Measurements from ENCODE around the gene XCR1.
A peak's percentile ranks its signal among the peaks of the same experiment; 100 is the strongest.
"Not testable (repeated sequence)": the region's sequence is repeated elsewhere in the genome, so short reads cannot be mapped to it uniquely, and the experiment has no call there.

Gene XCR1

DNA sequence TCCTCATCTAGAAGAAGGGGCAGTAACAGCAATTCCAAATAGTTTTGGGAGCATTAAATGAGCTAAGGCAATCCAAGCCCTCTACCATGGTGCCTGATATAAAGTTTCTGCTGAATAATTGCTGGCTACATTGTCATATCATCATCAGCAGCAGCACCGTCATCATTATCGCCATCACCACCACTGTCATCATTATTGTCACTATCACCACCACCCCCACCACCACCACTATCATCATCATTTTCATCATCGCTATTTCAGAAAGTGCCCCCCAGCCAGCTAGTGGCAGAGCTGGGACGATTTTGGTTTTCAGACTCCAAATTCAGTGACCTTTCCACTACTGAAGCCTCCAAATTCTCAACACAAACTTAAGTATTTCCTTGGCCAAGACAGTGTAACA lies 15.0 kb downstream of the XCR1 start:
- no peak for DNase-seq (ENCODE audit: low read depth, low spot score)
- no peak overlapping the region for H3K4me3 ChIP-seq (ENCODE audit: low read length)

DNA sequence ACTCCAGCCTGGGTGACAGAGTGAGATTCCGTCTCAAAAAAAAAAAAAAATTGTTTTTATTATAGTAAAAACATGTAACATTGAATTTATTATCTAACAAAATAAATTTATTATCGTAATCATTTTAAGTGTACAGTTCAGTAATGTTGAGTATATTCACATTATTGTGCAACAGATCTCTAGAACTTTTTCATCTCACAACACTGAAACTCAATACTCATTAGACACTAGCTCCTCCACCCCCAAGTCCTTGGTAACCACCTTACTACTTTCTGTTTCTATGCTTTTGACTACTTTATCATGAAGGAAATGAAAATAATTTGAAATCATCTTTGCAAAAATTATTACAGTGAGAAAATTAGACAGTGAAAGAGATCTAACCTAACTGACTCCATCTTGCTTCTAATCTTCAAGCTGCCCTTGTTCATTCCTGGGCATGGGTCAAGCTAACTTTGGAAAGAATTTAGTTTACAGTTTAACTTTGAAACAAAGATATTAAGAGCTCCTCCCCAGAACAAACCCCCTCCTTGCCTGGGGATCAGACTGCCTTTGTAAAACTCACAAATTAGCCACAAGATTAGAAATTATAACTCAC lies 16.7 kb downstream of the XCR1 start:
- no peak overlapping the region for H3K4me3 ChIP-seq (ENCODE audit: low read length)
- DNase-seq (ENCODE audit: low read depth, low spot score) = no peak

DNA sequence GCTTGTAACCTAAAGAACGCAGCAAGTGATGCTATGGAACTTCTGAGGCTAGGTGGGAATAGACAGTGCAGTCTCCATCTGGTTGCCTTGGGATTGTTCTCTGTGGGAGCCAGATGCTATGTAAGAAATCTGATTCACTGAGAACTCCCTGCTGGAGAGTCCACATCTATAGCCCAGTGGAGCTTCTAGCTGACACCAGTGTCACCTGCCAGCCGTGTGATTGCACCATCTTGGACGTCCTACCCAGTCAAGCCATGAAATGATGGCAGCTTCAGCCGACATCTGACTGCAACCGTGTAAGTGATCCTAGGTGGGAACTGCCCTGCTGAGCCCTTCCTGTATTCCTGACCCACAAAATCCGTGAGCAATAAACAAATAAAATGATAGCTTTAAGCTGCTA lies 19.2 kb downstream of the XCR1 start:
- no peak for DNase-seq (ENCODE audit: low read depth, low spot score)
- no peak overlapping the region for H3K4me3 ChIP-seq (ENCODE audit: low read length)

DNA sequence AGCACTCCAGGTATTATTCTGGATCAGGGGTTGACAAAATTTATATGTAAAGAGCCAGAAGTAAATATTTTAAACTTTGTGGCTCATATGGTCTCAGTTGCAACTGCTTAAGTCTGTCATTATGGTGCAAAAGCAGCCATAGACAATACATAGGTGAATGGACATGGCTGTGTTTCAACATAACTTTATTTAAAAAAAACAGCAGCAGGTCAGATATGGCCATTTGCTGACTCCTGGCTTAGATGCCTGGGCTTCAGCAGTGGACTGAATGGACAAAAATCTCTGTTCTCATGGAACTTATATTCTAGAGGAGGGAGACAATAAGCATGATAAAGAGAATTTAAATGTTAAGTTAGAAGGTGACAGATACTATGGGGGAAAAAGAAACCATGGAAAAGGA lies 20.0 kb downstream of the XCR1 start:
- H3K4me3 ChIP-seq (ENCODE audit: low read length) = no peak overlapping the region
- DNase-seq (ENCODE audit: low read depth, low spot score) = no peak

DNA sequence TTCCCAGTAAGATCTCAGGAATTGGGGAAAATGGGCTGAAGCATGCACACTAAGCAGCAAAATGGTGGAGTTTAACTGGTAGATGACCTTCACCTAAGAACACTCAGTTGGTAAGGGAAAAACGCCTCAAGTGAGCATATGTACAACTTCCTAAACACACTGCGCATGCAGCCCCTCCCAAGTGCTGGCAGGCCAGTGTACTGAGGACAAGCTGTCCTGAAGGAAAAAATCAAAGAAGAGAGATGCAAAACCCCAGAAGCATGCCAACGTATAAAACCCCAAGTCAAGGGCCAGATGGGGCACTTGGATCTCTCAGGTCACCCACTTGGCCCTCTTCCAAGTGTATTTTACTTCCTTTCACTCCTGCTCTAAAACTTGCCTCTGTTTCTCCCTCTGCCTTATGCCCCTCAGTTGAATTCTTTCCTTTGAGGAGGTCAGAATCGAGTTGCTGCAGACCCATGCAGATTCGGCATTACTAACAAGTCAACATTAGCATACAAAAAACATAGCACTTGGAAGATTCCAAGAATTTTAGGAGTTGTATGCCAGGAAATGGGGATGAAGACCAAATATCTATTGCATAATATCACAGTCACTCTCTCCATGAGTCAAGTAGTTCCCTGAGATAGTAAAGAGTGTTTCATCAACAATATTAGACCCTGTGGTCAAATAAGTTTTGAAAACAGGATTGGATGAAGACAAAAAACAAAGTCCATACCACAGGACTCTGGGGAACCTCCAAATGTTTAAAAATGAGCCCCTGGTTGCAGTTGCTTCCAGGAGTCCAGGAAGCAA lies 20.8 kb downstream of the XCR1 start:
- H3K4me3 ChIP-seq (ENCODE audit: low read length) = no peak overlapping the region
- DNase-seq (ENCODE audit: low read depth, low spot score) = no peak

DNA sequence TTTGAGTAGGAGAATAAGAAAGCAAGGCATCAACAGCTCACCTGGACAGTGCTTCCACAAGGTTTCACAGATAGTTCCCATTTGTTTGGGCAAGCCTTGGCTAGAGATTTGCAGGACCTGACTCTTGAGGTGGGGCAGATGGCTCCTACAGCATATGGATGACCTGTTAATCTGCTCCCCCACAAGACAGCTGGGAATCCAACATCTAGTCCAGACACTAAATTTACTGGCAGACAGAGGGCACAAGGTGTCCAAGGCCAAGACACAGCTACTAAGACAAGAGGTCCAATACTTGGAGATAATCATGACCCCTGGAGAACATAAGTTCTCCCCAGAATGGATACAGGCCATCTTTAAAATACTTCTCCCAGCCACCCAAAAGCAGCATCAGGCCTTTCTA lies 23.6 kb downstream of the XCR1 start:
- DNase-seq (ENCODE audit: low read depth, low spot score); H3K4me3 ChIP-seq (ENCODE audit: low read length): not testable (repeated sequence)

DNA sequence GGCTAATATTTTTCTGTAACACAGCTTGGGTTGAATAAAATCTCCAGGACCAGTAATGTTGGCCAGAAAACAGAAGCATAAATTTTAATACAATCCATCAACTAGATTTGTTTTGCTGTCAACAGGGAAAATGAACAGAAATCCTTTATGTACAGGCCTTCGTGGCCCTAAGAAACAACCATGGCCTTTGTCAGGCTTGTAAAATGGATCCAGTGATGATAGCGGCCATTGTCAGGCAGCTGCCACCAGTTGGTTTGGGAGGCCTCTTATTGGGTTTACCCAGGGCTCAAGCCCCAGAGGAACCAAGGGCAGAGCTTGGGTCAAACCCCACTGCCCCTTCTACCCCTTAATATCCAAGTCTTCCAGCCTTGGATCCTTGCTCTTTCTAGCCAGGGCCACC lies 26.1 kb downstream of the XCR1 start:
- no peak for DNase-seq (ENCODE audit: low read depth, low spot score)
- no peak overlapping the region for H3K4me3 ChIP-seq (ENCODE audit: low read length)

DNA sequence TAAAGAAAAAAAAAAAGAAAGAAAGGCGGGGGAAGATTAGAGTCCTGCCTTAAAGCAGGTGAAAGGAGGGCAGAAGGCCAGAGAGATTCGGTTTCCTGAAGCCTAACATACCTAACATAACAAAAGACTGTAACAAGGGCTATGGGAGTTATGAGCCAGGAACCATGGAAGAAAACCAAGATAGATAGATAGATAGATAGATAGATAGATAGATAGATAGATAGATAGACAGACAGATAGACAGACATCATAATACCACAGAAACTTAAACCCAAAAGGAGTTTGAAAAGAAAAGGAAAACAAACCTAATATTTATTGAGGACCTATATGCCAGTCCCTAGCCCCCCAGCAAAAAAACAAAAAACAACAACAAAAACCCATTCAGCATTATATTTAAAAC lies 29.3 kb downstream of the XCR1 start:
- no peak for DNase-seq (ENCODE audit: low read depth, low spot score)
- H3K4me3 ChIP-seq (ENCODE audit: low read length) = no peak overlapping the region

DNA sequence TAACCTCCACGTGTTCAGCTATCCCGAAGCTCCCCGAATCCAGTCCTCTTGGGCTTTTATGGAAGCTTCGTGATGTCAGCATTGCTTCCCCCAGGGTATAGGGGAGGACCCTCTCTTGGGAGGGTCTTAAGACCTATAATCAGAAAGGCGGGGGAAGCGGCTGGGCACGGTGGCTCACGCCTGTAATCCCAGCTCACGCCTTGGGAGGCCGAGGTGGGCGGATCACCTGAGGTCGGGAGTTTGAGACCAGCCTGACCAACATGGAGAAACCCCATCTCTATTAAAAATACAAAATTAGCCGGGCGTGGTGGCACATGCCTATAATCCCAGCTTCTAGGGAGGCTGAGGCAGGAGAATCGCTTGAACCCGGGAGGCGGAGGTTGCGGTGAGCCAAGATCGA lies 29.8 kb downstream of the XCR1 start:
- not testable (repeated sequence) for DNase-seq (ENCODE audit: low read depth, low spot score); H3K4me3 ChIP-seq (ENCODE audit: low read length)

DNA sequence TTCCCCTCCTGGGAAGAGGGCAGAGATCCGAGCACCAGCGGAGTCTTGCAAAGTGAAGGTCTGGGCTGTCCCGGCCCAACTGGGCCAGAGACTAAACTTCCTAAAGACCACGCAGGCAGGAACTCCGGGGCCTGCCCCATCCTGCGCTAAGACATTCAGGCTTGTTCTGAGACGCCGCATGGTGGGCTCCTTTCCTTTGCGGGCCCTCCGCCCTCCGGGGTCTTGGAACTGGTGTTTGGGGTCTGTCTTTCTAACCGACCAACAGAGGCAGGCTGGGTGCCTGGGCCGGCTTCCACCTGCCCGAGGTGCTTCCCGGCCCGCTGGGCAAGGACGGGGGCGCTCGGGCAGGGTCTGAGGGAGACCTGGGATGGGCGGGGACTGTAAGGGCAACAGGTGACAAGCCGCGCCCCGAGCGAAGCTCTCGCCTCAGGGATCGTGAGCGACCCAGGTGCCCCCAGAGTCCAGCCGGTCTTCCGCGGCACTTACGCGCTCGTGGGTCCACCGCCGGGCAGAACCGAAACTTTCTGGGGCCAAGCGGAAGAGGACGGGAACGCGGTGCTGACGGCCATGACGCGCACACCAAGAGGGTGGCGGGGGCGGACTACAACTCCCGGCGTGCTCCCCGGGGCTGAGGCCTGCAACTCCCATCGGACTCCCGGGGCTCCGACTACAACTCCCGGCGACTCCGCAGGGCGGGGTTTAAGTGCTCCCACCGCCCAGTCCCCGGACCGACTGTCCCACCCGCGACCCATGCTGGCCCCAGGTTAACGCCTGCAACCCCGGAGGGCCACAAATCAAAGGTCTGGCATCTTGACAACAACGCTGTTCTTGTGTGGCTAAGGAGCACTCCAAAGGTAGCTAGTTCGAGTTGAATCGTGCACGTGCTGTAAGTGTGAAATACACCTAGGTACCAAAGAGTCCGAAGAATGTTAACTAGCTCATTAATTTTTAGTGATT lies 31.8 kb downstream of the XCR1 start, which contains the start of gene FYCO1:
Gene FYCO1 (minus strand): TSS at position 589 of the 957 bp plus-strand sequence. CDS start 10,914 bp downstream, outside the sequence.
- peak; percentile 82 for DNase-seq (ENCODE audit: low read depth, low spot score)
- H3K4me3 ChIP-seq (ENCODE audit: low read length) = peak within 1 kb of the TSS; percentile 86

DNA sequence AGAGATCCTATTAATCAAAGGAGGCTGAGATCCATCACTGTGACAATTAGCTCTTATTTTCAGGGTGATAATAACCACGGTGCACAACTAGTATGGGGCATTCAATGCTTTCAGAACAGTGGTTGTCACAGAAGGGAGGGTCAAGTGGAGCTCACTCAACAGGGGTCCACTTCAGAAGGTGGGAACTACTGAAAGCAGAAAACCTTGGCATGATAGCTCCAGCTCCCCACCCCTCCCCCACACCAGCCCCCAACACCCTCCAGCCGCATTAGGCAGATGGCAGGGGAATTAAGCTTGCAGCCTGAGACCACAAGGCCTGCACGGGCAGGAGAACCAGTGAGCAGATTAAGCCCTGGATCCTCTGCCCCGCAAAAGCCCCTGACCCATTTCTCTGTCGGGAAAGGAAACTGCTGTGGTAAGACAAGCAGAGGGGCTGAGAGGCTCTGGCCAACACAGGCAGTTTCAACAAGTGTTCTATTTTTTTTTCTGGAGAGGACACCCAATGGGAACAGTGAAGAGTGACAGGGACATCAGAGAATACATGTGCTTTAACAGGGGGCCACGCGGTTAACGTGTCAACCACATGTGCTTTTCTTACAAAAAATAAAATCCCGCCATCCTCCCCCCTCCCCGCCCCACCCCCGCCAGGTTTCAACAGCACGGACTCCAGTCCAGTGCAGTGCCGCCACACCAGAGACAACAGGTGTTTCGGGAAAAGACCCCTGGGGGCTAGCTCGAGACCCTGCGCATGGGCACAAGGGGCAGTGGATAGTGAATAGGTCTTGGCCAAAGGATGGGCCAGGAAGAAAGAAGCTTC lies 32.7 kb downstream of the XCR1 start:
- peak overlapping the region; percentile 86 for H3K4me3 ChIP-seq (ENCODE audit: low read length)
- peak; percentile 51 for DNase-seq (ENCODE audit: low read depth, low spot score)

DNA sequence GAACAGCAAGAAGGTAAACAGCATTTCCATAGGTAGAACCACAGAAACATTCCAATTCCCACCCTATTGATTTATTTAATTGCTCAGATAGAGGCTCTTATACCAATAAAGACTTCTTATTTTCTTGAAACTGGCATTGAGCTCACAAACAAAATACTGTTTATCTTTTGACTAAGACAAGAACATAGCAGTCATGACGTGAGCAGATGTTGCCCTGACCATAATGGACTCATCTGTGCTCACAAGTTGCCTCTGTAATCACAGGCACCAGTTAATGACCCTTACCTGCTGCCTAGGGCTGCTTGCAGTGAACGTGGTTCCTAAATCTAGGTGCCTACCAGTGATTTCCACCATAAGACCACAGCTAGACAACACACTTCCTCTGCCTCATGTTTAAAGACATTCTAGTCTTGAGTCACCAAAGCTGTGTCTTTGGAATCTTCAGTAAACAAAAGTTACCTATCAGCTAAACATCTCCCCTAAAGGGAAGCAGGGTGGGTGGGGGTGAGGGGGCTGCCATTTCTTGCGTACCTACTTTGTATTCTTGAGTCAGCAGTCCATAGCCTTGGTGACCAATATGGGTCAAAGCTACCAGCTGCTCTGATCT lies 33.8 kb downstream of the XCR1 start:
- peak; percentile 60 for DNase-seq (ENCODE audit: low read depth, low spot score)
- peak overlapping the region; percentile 6; the same call in 1 of the 2 replicates for H3K4me3 ChIP-seq (ENCODE audit: low read length)

DNA sequence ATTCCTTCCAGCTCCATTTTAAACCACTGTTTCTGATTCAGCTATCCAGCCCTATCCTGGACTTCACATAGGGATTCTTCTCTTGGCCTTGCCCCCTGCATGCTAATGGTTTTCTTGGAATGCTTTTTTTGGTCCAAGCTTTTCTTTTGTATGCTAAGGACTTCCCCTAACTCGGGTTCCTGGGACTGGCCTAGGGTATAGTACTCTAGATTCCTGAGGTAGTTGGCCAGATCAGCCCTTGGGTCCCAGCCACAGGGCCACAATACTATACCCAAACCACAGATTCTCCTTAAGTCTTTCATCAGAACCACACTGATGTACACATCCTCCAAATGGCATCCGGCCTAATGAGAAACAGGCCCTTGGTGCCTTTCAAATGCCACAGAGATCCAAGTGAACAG lies 34.5 kb downstream of the XCR1 start:
- DNase-seq (ENCODE audit: low read depth, low spot score) = peak; percentile 51
- no peak overlapping the region for H3K4me3 ChIP-seq (ENCODE audit: low read length)

DNA sequence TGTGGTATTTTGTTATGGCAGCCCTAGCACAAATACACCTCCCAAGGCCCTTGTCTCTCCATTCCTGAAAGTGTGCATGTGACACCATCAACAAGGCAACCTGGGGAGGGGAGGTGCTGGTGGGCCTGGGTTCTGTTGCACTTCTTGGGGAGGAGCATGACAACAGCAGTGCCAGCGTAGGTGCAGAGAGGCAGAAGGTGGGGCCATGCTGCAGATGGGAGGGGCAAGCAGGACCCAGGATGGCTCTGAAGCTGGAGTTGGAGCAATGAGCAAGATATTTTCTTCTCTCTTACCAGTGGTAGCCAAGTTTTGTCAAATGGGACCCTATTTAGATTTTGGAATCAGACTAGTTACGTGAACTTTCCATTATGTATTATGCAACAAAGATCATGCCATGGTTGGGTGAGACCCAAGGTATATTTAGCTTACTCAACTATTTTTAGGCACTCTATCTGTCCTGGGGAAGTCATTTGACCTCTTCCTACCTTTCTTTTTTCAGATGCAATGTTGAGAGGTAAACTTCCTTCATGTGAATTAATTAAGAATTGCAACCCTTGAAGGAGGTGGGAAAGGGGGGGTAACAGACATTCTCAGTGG lies 35.1 kb downstream of the XCR1 start:
- no peak overlapping the region for H3K4me3 ChIP-seq (ENCODE audit: low read length)
- no peak for DNase-seq (ENCODE audit: low read depth, low spot score)

DNA sequence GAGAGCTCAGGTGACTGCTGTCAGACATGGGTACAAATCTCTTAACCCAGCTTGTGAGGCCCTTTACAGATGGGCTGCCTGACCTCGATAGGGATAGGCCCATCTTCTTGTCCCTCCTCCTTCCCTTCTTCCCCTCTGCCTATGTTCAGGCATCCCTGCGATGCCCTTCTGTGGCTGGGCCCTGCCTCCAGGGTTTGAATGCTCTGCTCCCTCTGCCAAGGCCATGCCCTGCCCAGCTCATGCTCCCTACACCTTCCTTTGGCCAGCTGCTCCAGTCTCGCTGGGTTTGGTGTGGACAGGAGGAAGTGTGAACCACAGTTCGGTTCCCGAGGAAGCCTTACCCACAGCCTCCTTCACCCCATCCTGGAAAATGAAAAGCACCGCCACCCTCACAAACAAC lies 35.9 kb downstream of the XCR1 start:
- no peak for DNase-seq (ENCODE audit: low read depth, low spot score)
- H3K4me3 ChIP-seq (ENCODE audit: low read length) = no peak overlapping the region

DNA sequence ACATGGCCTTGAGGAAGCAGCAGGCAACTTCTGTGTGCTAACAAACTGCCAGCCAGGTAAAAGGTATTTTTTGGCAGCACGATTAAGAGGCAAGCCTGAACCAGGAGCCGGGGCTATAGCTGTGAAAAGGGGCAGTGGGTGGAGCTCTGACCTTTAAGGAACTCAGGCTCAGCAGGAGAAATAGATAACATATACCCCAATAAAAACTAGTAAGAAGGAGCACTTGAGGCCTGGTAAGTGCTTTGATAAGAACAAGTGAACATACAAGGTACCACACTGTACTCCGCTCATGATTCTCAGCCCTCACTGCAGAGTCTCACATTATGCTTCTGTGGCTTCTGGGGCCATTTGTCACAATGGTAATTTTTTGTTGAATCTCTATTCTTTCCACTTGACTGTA lies 37.1 kb downstream of the XCR1 start:
- no peak overlapping the region for H3K4me3 ChIP-seq (ENCODE audit: low read length)
- DNase-seq (ENCODE audit: low read depth, low spot score) = no peak

DNA sequence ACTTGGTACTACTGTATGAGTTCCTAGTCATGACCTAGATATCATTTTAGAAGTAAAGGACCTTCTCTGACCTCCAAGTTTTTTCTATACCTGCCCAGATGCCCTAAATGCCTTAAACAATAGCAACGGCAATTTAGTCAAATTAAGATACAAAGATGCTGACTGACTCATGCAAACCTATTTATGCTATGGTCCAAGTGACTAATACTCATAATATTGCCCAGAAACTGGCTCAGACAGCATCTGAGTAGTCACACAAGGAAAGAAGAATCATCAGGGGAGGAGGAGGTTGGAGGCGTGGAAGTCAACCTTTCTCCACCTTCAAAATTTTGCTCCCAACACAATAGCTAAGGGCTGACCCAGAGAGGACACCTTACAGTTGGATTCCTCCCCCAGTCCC lies 38.5 kb downstream of the XCR1 start:
- H3K4me3 ChIP-seq (ENCODE audit: low read length) = no peak overlapping the region
- no peak for DNase-seq (ENCODE audit: low read depth, low spot score)

DNA sequence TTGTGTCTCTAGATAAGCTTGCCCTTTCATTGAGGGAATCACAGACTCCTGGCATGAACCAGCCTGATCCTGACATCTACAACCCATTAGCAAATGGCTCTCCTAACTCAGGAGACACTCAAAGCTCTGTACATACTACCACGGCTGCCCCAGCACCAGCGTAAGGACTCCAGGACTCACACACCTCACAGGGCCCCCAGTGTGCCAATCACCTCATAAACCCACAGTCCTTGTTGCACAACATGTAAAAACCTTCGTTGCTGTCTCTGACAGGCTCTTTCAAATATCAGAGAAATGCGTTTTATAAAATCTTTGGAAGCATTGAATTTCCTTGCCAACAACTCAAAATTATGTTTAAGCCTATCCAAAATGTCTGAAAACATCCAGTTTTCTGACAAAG lies 38.9 kb downstream of the XCR1 start:
- no peak overlapping the region for H3K4me3 ChIP-seq (ENCODE audit: low read length)
- DNase-seq (ENCODE audit: low read depth, low spot score) = no peak

Data from Jurkat, Clone E6-1 (cell line).